Thymus (tissue), 11 donors: Measurements from ENCODE around the gene SRSF6. TPM values are rescaled to one million over a fixed set of nuclear protein-coding genes. Genes with fewer than 3 reads are reported as not detected.

ENCODE experiments used
- DNase-seq, 9 donors: peaks; one replicate each; pipeline ENCODE4 v3.0.0-alpha.2; 2013; ENCODE audit warnings: low spot score in 9 of 9, low read depth in 6 of 9, missing footprints in 1 of 9
- H3K27ac ChIP-seq, 2 donors: one replicate each; pipeline ENCODE4 v1.5.1; 2013; ENCODE audit warnings: control low read depth in 1 of 2, low read depth in 1 of 2, low read length in 1 of 2, mild to moderate bottlenecking in 1 of 2, moderate library complexity in 1 of 2
- H3K27me3 ChIP-seq, 2 donors: one replicate each; pipeline ENCODE4 v1.5.1; 2013; ENCODE audit warnings: low read length in 1 of 2; ENCODE audit not compliant: control insufficient read depth in 2 of 2, insufficient read depth in 1 of 2
- H3K36me3 ChIP-seq, 2 donors: one replicate each; pipeline ENCODE4 v1.5.1; 2013; ENCODE audit warnings: low read length in 1 of 2, mild to moderate bottlenecking in 1 of 2, moderate library complexity in 1 of 2; ENCODE audit not compliant: control insufficient read depth in 2 of 2, insufficient read depth in 2 of 2
- H3K4me1 ChIP-seq, 2 donors: one replicate each; pipeline ENCODE4 v1.5.1; 2013; ENCODE audit warnings: low read length in 2 of 2; ENCODE audit not compliant: control insufficient read depth in 2 of 2, insufficient read depth in 2 of 2
- H3K4me3 ChIP-seq, 2 donors: one replicate each; pipeline ENCODE4 v1.5.1; 2013; ENCODE audit warnings: low read length in 2 of 2, control low read depth in 1 of 2, mild to moderate bottlenecking in 1 of 2
- H3K9me3 ChIP-seq, 2 donors: one replicate each; pipeline ENCODE4 v1.5.1; 2013; ENCODE audit warnings: low read length in 1 of 2, mild to moderate bottlenecking in 1 of 2; ENCODE audit not compliant: control insufficient read depth in 2 of 2, insufficient read depth in 1 of 2
- WGBS: extraction: QIAGEN DNeasy Blood & Tissue Kit; methylation state at CpG from one replicate; pipeline ENCODE4 v1.1.7; 2013; 5-methylcytosine and 5-hydroxymethylcytosine counted together
- polyA plus RNA-seq: library from polyadenylated mRNA; stranded (reverse); fragments of 200-250 nt; gene quantifications from one replicate; pipeline ENCODE4 v1.2.3, GENCODE V29; 2013
- total RNA-seq: library from RNA; stranded (reverse); fragments of 120-200 nt; gene quantifications from one replicate; pipeline ENCODE4 v1.2.4, GENCODE V29; 2013
- donor health status: healthy.

The SRSF6 gene
- total and polyA plus RNA-seq, 2 donors = 88.2 to 180 TPM

DNA sequence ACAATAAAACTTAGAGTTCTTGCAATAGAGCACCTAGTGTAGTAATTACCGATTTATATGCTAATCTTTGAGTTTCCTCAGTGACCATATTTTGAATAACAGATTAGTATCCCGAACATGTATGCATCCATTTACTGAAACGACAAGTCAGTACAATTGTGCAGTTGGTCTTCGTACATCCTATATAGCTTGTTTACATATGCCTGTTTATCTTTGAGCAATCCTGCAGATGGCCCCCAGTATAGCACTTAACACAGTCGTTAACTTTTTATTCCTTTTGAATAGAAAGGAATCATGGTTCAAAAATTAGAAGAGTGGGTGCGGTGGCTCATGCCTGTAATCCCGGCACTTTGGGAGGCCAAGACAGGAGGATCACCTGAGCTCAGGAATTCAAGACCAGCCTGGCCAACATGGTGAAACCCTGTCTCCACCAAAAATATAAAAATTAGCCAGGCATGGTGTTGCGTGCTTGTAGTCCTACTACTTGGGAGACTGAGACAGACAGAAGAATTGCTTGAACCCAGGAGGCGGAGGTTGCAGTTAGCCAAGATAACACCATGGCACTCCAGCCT lies 6.6 kb downstream of the SRSF6 start:
- Histone ChIP-seq H3K4me1 (peaks cover 0 to under 1% of the 10 kb centered on the region in 2 donors), H3K36me3 (peaks cover 49 to 74% of the 10 kb centered on the region in 2 donors), H3K4me3 (no peak overlapping the region), H3K27ac (no peak overlapping the region), H3K9me3 (no peaks in the 10 kb centered on the region), H3K27me3 (no peaks in the 10 kb centered on the region)
- 97% methylated on average over 9 of the region's 9 CpGs for WGBS
- no peak for DNase-seq

DNA sequence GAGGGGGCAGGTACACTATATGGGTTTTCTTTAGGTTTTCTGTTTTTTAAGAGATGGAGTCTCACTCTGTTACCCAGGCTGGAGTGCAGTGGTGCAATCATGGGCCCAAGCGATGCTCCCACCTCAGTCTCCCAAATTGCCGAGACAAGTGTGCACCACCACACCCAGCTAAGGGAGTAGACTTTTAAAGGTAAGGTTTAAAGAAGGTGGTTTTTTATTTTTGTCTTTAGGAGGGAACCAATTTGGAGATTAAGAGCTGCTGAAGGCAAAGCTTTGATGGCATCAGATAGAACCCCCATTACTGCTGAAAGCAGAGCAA lies 7.9 kb downstream of the SRSF6 start:
- H3K4me3 ChIP-seq = no peak overlapping the region
- 97% methylated on average over 2 of the region's 2 CpGs for WGBS
- peaks cover 46 to 61% of the 10 kb centered on the region in 2 donors for H3K36me3 ChIP-seq

DNA sequence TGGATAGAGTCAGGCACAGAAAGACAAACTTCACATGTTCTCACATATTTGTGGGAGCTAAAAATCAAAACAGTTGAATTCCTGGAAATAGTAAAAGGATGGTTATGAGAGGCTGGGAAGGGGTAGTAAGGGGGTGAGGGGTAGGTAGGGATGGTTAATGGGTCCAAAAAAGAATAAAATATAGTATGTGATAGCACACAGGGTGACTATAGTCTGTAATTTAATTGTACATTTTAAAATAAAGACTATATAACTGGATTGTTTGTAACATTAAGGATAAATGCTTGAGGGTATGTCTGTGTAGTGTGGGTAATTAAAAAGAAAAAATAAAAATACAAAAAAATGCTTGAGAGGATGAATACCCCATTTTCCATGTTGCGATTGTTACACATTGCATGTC lies 9.9 kb downstream of the SRSF6 start:
- Histone ChIP-seq H3K27me3 (no peaks in the 10 kb centered on the region), H3K4me1 (no peaks in the 10 kb centered on the region), H3K4me3 (no peak overlapping the region), H3K36me3 (peaks cover 39 to 48% of the 10 kb centered on the region in 2 donors), H3K9me3 (no peaks in the 10 kb centered on the region), H3K27ac (no peak overlapping the region)
- WGBS = 97% methylated on average over 1 of the region's 1 CpG
- no peak for DNase-seq

More for the DNA sequence above, 7.9 kb downstream of the SRSF6 start:
- no peak for DNase-seq
- no peaks in the 10 kb centered on the region for H3K4me1 ChIP-seq
- H3K9me3 ChIP-seq = no peaks in the 10 kb centered on the region
- H3K27me3 ChIP-seq = no peaks in the 10 kb centered on the region
- no peak overlapping the region for H3K27ac ChIP-seq

DNA sequence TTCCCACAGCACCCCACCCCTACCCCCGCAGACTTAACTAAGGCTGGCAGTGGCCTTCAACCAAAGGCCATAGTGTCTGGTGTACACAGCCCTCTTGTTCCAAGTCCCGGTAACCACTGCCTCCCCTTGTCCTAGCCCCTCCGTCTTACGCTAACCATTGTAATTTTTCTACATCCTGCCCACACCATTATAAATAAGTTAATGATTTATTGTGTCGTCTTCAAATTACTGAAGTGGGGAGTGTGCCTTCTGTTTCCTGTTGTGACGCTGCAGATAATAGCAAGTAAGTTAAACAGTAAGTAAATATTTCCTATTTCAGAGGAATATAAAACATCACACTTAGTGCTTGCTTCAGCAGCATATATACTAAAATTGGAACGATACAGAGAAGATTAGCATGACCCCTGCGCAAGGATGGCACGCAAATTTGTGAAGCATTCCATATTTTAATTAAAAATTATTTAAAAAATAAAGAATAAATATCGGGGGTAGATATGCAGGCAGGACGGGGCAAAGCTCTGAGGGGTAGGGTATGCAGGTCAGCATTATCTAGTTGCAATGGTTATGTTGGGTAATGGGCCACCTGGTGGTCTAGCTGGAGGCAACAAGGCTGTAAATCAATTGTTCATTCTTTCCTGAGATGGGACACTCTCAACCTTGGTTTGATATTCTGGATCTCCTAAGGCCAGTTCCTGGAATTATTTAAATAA lies 15.1 kb downstream of the SRSF6 start:
- 72% methylated on average over 11 of the region's 11 CpGs for WGBS
- Histone ChIP-seq H3K27ac (no peak overlapping the region), H3K27me3 (no peaks in the 10 kb centered on the region), H3K4me3 (no peak overlapping the region), H3K4me1 (peaks cover 14 to 15% of the 10 kb centered on the region in 2 donors), H3K9me3 (no peaks in the 10 kb centered on the region), H3K36me3 (peaks cover 2 to 7% of the 10 kb centered on the region in 2 donors)
- DNase-seq = no peak

DNA sequence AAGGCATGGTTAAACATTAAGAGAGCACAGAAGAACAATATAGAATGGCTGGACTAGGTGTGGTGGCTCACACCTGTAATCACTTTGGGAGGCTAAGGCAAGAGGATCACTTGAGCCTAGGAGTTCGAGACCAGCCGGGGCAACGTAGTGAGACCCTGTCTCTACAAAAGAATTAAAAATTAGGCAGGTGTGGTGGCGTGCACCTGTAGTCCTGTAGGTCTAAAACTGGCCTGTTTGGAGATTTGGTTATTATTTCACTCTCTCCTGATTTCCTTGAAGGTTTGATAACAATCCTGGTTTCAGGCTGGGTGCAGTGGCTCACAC lies 15.6 kb downstream of the SRSF6 start:
- Histone ChIP-seq H3K36me3 (peaks cover 2 to 7% of the 10 kb centered on the region in 2 donors), H3K9me3 (no peaks in the 10 kb centered on the region), H3K27ac (no peak overlapping the region), H3K4me1 (peaks cover 14 to 15% of the 10 kb centered on the region in 2 donors), H3K27me3 (no peaks in the 10 kb centered on the region), H3K4me3 (no peak overlapping the region)
- WGBS = 98% methylated on average over 4 of the region's 4 CpGs
- DNase-seq = no peak

DNA sequence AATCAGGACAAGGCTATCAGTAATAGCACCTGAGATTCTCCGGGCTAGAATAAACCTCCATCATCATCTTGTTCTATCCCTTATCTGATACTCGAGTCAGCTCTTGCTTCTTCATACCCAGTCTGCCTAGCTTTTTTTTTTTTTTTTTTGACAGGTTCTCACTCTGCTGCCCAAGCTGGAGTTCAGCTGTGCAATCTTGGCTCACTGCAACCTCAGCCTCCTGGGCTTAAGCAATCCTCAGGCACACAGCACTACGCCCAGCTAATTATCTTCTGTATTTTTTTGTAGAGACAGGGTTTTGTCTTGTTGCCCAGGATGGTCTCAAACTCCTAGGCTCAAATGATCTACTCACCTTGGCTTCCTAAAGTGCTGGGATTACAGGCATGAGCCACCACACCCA lies 19.5 kb downstream of the SRSF6 start:
- Histone ChIP-seq H3K9me3 (no peaks in the 10 kb centered on the region), H3K4me3 (no peak overlapping the region), H3K27me3 (no peaks in the 10 kb centered on the region), H3K27ac (peak overlapping the region in 1 of 2 donors; percentile 58), H3K36me3 (no peaks in the 10 kb centered on the region), H3K4me1 (peaks cover 14 to 15% of the 10 kb centered on the region in 2 donors)
- DNase-seq = no peak
- WGBS = 68% methylated on average over 3 of the region's 3 CpGs

DNA sequence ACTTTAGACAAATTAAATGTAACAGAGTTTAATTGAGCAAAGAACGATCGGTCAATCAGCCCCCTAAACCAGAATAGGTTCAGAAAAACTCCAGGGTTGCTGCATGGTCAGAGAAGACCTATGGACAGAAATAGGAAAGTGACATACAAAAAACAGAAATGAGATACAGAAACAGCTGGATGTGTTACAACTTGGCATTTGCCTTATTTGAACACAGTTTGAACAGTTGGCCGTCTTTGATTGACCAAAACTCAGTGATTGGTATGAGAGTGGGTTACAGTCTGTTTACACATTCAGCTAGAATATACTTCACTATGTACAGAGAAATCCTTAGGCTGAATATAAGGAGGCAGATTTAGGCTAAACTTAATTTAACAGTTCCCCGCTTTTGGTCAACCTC lies 19.9 kb downstream of the SRSF6 start:
- Histone ChIP-seq H3K27me3 (no peaks in the 10 kb centered on the region), H3K36me3 (no peaks in the 10 kb centered on the region), H3K4me1 (peaks cover 14 to 15% of the 10 kb centered on the region in 2 donors), H3K27ac (peak overlapping the region in 1 of 2 donors; percentile 58), H3K4me3 (no peak overlapping the region), H3K9me3 (no peaks in the 10 kb centered on the region)
- no peak for DNase-seq
- 84% methylated on average over 4 of the region's 4 CpGs for WGBS

DNA sequence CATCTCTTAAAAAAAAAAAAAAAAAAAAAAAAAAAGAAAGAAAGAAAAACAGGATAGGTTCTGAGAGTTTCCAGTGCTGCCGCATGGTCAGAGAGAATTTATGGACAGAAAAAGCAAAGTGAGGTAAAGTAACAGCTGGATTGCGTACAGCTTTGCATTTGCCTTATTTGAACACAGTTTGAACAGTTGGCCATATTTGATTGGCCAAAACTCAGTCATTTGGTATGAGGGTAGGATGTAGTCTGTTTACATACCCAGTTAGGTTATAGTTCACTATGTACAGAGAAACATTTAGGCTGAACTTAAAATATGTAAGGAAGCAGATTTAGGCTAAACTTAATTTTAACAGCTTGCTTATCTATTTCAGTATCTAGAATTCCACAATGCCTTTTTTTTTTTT lies 32.3 kb downstream of the SRSF6 start:
- WGBS = 98% methylated on average over 2 of the region's 2 CpGs
- Histone ChIP-seq H3K4me3 (no peak overlapping the region), H3K27me3 (no peaks in the 10 kb centered on the region), H3K4me1 (no peaks in the 10 kb centered on the region), H3K27ac (no peak overlapping the region), H3K9me3 (peaks cover 0 to 7% of the 10 kb centered on the region in 2 donors), H3K36me3 (no peaks in the 10 kb centered on the region)
- no peak for DNase-seq

DNA sequence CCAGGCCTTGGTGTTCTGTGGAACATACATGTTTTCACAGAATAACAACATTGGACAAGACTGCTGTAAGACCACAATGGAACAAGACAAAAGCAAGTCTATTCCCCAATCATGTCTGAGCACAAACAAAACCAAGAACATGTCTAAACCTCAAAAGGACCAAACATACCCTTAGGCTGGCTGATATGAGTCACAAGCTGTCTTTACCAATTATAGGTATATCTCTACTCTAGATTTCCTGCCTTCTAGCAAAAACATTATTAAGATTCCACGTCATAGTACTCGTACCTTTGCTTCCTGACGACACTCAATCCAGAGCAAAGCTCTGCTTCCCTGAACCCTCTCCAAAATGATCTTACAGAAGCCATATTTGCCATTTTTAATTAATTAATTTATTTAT lies 34.4 kb downstream of the SRSF6 start:
- Histone ChIP-seq H3K27ac (no peak overlapping the region), H3K36me3 (no peaks in the 10 kb centered on the region), H3K9me3 (peaks cover 0 to 3% of the 10 kb centered on the region in 2 donors), H3K4me1 (no peaks in the 10 kb centered on the region), H3K4me3 (no peak overlapping the region), H3K27me3 (no peaks in the 10 kb centered on the region)
- no peak for DNase-seq
- 95% methylated on average over 3 of the region's 3 CpGs for WGBS
